Ovary (tissue), 9 donors: ENCODE data around the gene CAMTA1. TPM values are rescaled to one million over a fixed set of nuclear protein-coding genes. Genes with fewer than 3 reads are reported as not detected.

Experiments used
- DNase-seq, 5 donors: peaks; one replicate each; pipeline ENCODE4 v3.0.0-alpha.2; 2019 to 2020
- H3K27ac ChIP-seq, 2 donors: fragments of 200-600 bp; one replicate each; pipeline versions ENCODE4 v1.5.1 to v1.8.0; 2019 to 2022
- H3K27me3 ChIP-seq: fragments of 200-600 bp; one replicate; pipeline ENCODE4 v1.8.0; 2022
- H3K36me3 ChIP-seq: fragments of 200-600 bp; sonication (generic); one replicate; pipeline ENCODE4 v1.5.1; 2019
- H3K4me1 ChIP-seq: one replicate; pipeline ENCODE4 v1.8.1; 2013; ENCODE audit warnings: mild to moderate bottlenecking, moderate library complexity; ENCODE audit not compliant: insufficient read depth
- H3K4me3 ChIP-seq: fragments of 200-600 bp; sonication (generic); one replicate; pipeline ENCODE4 v1.5.1; 2017
- H3K9me3 ChIP-seq, 2 donors: fragments of 200-600 bp in 1 of 2; sonication (generic) in 1 of 2; one replicate each; pipeline versions ENCODE4 v1.5.1 to v1.8.1; 2013 to 2019; ENCODE audit warnings: mild to moderate bottlenecking in 1 of 2, moderate library complexity in 1 of 2
- EP300 ChIP-seq: sonication (generic); formaldehyde crosslinking; IDR thresholded peaks from one replicate; pipeline ENCODE4 v1.6.1; 2017; ENCODE audit warnings: antibody characterized with exemption
- POLR2A ChIP-seq: fragments of 450-650 bp; IDR thresholded peaks from one replicate; pipeline ENCODE4 v1.6.1; 2017; ENCODE audit warnings: antibody characterized with exemption, mild to moderate bottlenecking, moderate library complexity
- WGBS, 3 donors: extraction: QIAGEN DNeasy Blood & Tissue Kit in 1 of 3; methylation state at CpG; one replicate each; pipeline versions ENCODE4 v1.1.5 to v1.1.7; 2013 to 2017; 5-methylcytosine and 5-hydroxymethylcytosine counted together
- intact Hi-C, 4 donors: fragments of 100-400 bp; cut with DNase I; formaldehyde crosslinking; loops; one replicate each; pipeline versions ENCODE4 v1.11.0 to v1.15.1; 2022 to 2023
- polyA plus RNA-seq, 2 donors: library from polyadenylated mRNA; stranded (reverse); fragments of 200-250 nt in 1 of 2; fragments of 350-450 nt in 1 of 2; fragmentation: Illumina TruSeq in 1 of 2; extraction: RNeasy Lipid Tissue Mini Kit (QIAGEN cat#74804) in 1 of 2; gene quantifications; one replicate each; pipeline ENCODE4 v1.2.3, GENCODE V29; 2013 to 2014
- total RNA-seq, 7 donors: library from RNA; depleted of rRNA in 2 of 7; stranded (reverse); fragments of >200 nt in 2 of 7; fragmentation: NEBNext Ultra II Directional in 3 of 7; extraction: Animal tissue kit (Norgen Biotek cat#: 25700) in 3 of 7; gene quantifications; one replicate each; pipeline versions ENCODE4 v1.1.0 to v1.2.4, GENCODE V29; 2016 to 2023
- TF ChIP-seq, protein P1 (sequence below), 3 donors: fragments of 450-650 bp in 2 of 3; fragments of 200-600 bp in 1 of 3; IDR thresholded peaks; one replicate each; pipeline versions ENCODE4 v1.5.1 to v1.8.0; 2016 to 2022; ENCODE audit warnings: antibody characterized with exemption in 3 of 3, mild to moderate bottlenecking in 1 of 3
- donor health status: DM: no; HTN: no; CAD: no; lungs with moderate emphysema.
- donor health status: DM: no; HTN: no; CAD: no.
- donor health status: Bipolar disorder and iron deficiency.
- donor health status: DM: yes; HTN: yes; CAD: no.
- donor health status: DM: no; HTN: no; CAD: no.
- donor health status: DM: yes; HTN: yes; CAD: no.

Gene CAMTA1
- total and polyA plus RNA-seq, 9 donors: 51.1 to 150 (median 67.4) TPM

DNA sequence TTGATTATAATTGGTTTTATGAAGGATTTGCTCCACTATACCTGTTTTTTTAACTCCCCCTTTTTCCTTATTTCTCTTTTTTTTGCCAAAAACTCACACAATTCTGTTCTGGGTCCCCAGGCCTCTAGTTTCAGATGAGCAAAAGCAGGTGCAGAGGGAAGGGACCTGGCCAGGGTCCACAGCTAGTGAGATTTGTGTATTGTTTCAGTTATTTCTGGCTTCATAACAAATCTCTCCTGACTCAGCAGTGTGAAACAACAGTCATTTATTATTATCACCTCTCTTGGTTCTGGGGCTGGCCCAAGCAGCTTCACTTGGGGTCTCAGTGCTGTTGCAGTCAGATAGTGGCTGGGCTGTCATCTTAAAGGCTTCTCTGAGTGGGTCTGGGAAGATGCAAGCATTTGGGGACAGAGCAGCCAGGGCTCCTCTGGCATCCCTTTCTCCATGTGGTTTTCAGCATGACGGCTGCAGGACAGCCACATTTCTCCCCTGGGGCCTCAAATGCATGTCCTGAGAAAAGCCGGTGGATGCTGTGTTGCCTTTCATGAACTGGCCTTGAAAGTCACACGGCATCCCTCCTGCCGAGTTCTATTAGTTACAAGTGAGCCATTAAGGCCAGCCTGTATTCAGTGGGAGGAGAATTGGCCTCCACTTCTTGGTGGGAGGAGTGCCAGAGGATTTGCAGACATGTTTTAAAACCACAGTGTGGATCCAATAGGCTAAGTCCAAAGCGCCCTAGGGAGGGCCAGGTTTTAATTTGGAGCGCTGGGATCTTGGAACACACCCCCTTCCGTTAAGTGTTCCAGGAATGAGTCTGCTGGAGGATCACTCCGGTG, 137.1 kb downstream of the CAMTA1 start:
- TF ChIP-seq POLR2A: no peak
- TF ChIP-seq, protein P1, sequence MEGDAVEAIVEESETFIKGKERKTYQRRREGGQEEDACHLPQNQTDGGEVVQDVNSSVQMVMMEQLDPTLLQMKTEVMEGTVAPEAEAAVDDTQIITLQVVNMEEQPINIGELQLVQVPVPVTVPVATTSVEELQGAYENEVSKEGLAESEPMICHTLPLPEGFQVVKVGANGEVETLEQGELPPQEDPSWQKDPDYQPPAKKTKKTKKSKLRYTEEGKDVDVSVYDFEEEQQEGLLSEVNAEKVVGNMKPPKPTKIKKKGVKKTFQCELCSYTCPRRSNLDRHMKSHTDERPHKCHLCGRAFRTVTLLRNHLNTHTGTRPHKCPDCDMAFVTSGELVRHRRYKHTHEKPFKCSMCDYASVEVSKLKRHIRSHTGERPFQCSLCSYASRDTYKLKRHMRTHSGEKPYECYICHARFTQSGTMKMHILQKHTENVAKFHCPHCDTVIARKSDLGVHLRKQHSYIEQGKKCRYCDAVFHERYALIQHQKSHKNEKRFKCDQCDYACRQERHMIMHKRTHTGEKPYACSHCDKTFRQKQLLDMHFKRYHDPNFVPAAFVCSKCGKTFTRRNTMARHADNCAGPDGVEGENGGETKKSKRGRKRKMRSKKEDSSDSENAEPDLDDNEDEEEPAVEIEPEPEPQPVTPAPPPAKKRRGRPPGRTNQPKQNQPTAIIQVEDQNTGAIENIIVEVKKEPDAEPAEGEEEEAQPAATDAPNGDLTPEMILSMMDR (IDR thresholded peaks at IDR 0.05): no peak
- TF ChIP-seq EP300: no peak
- Histone ChIP-seq H3K27ac (no peak overlapping the region), H3K4me1 (peaks cover 5% of the 10 kb centered on the region), H3K9me3 (no peaks in the 10 kb centered on the region), H3K27me3 (no peaks in the 10 kb centered on the region), H3K36me3 (no peaks in the 10 kb centered on the region), H3K4me3 (no peak overlapping the region)
- DNase-seq: peak; percentile 59 to 75 (median 67)
- WGBS, 3 donors: 2 to 8% (median 5%) methylated on average over 8 of the region's 8 CpGs
- intact Hi-C loops: no loop called here

DNA sequence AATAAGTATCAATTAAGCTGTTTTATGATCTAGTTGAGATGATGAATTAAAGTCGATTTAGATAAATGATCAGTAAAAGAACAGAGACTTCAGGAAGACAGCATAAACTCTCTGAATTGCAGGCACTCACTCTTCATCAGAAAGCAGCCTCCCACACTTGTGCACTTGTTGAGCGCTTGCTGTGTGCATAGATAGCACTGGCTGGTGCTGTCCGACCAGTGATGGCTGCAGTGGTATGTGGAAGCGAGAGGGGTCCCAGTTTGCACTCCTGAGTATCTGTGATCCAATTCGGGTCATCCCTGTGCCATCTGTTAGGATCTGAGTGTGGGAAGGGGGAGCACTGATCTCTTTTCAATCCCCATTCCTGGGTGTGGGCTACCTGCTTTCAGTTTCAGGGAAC, 137.8 kb downstream of the CAMTA1 start:
- Histone ChIP-seq H3K9me3 (no peaks in the 10 kb centered on the region), H3K36me3 (no peaks in the 10 kb centered on the region), H3K27me3 (no peaks in the 10 kb centered on the region), H3K4me3 (no peak overlapping the region), H3K4me1 (peaks cover 5% of the 10 kb centered on the region), H3K27ac (no peak overlapping the region)
- WGBS, 3 donors: 66 to 70% (median 67%) methylated on average over 5 of the region's 5 CpGs
- TF ChIP-seq EP300: no peak
- TF ChIP-seq, protein P1 (IDR thresholded peaks at IDR 0.05): no peak
- no peak for TF ChIP-seq POLR2A
- DNase-seq: no peak
- intact Hi-C loops: no loop called here

DNA sequence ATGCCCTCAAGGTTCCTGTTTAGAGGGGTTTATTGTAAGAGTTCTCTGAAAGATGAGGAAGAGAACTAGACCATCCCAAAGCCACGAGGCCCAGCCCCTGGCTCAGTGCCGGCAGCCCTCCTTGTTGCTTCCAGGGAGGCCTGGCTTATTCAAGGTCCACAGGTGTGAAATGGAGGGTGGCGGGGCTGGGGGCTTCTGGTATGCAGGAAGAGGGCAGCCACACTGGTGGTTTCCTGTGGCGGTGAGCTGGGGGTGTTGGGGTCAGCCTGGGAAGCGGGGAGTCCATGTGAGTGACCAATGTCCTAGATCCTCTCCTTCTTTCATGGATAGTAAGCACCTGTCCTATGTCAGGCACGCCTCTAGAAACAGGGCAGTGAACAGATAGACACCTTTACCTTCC, 138.2 kb downstream of the CAMTA1 start:
- Histone ChIP-seq H3K4me1 (peaks cover 5% of the 10 kb centered on the region), H3K9me3 (no peaks in the 10 kb centered on the region), H3K27me3 (no peaks in the 10 kb centered on the region), H3K36me3 (no peaks in the 10 kb centered on the region), H3K27ac (no peak overlapping the region), H3K4me3 (no peak overlapping the region)
- DNase-seq: no peak
- intact Hi-C loops: no loop called here
- TF ChIP-seq EP300: no peak
- TF ChIP-seq, protein P1 (IDR thresholded peaks at IDR 0.05): no peak
- no peak for TF ChIP-seq POLR2A
- WGBS, 3 donors: 81 to 86% (median 84%) methylated on average over 6 of the region's 6 CpGs

DNA sequence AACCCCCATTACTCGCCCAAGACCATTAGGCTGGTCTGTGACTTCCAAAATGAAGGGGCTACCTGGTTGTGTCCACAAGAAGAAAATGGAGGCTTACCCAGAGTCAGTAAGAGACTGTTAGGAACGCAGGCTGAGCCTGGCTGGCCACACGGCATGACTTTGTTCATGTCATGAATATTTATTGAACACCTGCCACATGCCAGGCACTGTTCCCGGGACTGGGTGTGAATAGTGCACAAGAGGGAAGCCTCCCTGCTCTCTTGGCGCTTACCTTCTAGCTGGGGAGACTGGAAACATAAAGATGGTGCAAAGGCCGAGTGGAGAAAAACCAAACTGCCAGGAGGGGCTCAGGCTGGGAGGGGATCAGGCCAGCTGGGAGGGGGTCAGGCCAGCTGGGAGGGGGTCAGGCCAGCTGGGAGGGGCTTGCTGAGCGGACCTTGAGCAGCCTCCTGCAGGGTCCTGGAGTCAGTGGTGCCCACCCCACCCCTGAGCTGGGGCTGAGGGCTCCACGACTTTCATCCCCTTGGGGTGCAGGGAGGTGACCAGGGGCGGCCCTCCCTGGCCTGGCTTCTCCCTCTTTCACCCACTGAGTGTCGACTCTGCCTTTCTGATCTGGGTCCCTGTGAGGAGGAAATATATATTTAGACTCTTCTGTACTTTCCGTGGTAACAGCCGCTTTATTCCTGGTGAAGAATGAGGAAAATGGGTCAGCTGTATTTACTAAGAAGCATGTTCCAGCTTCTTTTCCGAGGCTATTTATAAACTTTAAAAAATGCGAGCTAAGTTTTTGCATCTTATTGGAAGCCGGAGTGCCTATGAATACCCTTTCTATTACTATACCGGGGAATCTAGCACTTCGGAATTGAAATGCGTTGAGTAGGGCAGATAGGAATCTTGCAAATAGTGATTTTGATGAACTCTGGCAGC, 139.0 kb downstream of the CAMTA1 start:
- no peak for DNase-seq
- H3K9me3 ChIP-seq: no peaks in the 10 kb centered on the region
- intact Hi-C loops: no loop called here
- H3K4me1 ChIP-seq: peaks cover 5% of the 10 kb centered on the region
- no peaks in the 10 kb centered on the region for H3K27me3 ChIP-seq
- H3K4me3 ChIP-seq: no peak overlapping the region
- H3K27ac ChIP-seq: no peak overlapping the region
- 69 to 77% (median 72%) methylated on average over 18 of the region's 18 CpGs for WGBS, 3 donors
- TF ChIP-seq, protein P1 (IDR thresholded peaks at IDR 0.05): no peak
- TF ChIP-seq POLR2A (no peak), EP300 (no peak)
- H3K36me3 ChIP-seq: no peaks in the 10 kb centered on the region
